ENCODE results near the gene SLC26A1. TPM values are rescaled to one million over a fixed set of nuclear protein-coding genes. Genes with fewer than 3 reads are reported as not detected.

SLC26A1 gene
- total RNA-seq, 4 donors from 2014 or later: 0.44 to 0.57 TPM; not detected in 2

- no peak for TF ChIP-seq CTCF (IDR thresholded peaks at IDR 0.05; ENCODE audit: low read depth)
Measured at GRCh38 chr4:948101-948935, 44.9 kb downstream of the SLC26A1 start.

- no peak for TF ChIP-seq CTCF (IDR thresholded peaks at IDR 0.05; ENCODE audit: low read depth)
Measured at GRCh38 chr4:947491-947971, 45.7 kb downstream of the SLC26A1 start.

DNA sequence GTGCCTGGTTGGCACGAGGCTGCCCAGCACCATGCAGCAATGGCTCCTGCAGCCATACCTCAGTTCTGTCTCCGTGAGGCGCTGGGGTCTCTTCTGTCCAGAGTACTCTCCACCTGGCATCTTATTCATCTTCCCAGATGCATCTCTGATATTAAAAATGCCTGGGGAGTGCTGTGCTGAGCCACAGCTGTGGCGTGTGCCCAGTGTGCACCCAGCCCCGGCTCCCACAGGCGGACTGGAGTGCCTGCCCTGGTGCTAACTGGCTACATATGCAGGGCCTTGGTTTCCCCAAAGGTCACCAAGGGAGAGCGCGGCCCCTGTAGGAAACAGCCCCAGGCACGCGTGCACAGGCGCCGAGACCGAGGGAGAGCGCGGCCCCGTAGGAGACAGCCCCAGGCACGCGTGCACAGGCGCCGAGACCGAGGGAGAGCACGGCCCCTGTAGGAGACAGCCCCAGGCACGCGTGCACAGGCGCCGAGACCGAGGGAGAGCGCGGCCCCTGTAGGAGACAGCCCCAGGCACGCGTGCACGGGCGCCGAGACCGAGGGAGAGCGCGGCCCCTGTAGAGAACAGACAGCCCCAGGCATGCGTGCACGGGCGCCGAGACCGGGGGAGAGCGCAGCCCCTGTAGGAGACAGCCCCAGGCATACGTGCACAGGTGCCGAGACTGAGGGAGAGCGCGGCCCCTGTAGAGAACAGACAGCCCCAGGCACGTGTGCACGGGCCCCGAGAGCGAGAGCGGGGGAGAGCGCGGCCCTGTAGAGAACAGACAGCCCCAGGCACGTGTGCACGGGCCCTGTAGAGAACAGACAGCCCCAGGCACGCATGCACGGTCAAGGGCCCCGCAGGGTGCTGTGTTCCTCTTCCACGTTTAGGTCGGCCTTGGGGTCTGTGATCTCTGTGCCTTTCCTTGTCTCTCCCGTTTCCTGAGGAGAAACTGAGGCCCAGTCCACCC lies 46.4 kb downstream of the SLC26A1 start:
- no peak for TF ChIP-seq CTCF (IDR thresholded peaks at IDR 0.05; ENCODE audit: low read depth)

DNA sequence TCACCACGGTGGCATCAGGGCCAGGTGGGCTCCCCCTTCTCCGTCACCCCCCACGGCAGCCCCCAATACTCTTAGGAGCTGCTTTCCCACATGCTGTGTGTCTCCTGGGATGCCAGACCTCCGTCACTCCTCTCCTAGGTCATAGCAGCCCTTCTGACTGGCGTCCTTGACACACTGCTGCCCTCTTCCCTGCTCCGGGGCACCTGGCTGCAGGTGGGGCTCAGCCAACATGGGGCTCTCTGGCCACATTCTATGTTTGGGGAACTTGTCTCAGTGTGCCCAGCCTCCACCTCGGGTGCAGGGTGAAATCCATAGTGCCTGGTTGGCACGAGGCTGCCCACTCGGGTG lies 47.1 kb downstream of the SLC26A1 start:
- no peak for TF ChIP-seq CTCF (IDR thresholded peaks at IDR 0.05; ENCODE audit: low read depth)

GRCh38 chr4:945274-946102 lies 47.7 kb downstream of the SLC26A1 start:
- no peak for TF ChIP-seq CTCF (IDR thresholded peaks at IDR 0.05; ENCODE audit: low read depth)

Other genes starting within 250 kb of the SLC26A1 start
- gene CPLX1, start 167.3 kb downstream of the SLC26A1 start, total RNA-seq: 1 to 10 TPM in 1 of 4 donors, under 1 TPM in 3; 0.34 to 3.8 (median 0.74) TPM
- 100 to 1,000 TPM in 1 of 4 donors, 10 to 100 TPM in 3; 37.3 to 124 (median 58.7) TPM for gene GAK, start 61.1 kb downstream of the SLC26A1 start, total RNA-seq
- gene TMEM175, start 60.9 kb downstream of the SLC26A1 start, total RNA-seq: 10 to 100 TPM; 18.5 to 38.1 (median 21.4) TPM
- gene DGKQ, start 19.8 kb downstream of the SLC26A1 start, total RNA-seq: 10 to 100 TPM in 1 of 4 donors, 1 to 10 TPM in 3; 2.9 to 12.2 (median 5.5) TPM
- 10 to 100 TPM in 2 of 4 donors, 1 to 10 TPM in 2; 6.7 to 25.8 (median 13.3) TPM for gene IDUA, start 6.4 kb downstream of the SLC26A1 start, total RNA-seq
- gene FGFRL1, start 18.2 kb upstream of the SLC26A1 start, total RNA-seq: 100 to 1,000 TPM in 1 of 4 donors, 10 to 100 TPM in 3; 12.6 to 113 (median 22.7) TPM
- 10 to 100 TPM in 1 of 4 donors, 1 to 10 TPM in 3; 3.7 to 16.1 (median 7.3) TPM for gene RNF212, start 120.2 kb upstream of the SLC26A1 start, total RNA-seq
- gene SPON2, start 179.2 kb upstream of the SLC26A1 start, total RNA-seq: 10 to 100 TPM; 14.3 to 67.2 (median 46.4) TPM